GM12865 (cell line): ENCODE data around the gene XRCC3.
A peak's percentile ranks its signal among the peaks of the same experiment; 100 is the strongest.

Experiments used
- DNase-seq: peaks from one replicate; pipeline ENCODE4 v3.0.0; 2010; ENCODE audit warnings: low read depth
- H3K4me3 ChIP-seq: 2 replicates; pipeline ENCODE4 v1.5.1; 2011; ENCODE audit warnings: mild to moderate bottlenecking, low read depth, low read length, control low read depth
- CTCF ChIP-seq: IDR thresholded peaks from 2 replicates; pipeline ENCODE4 v1.5.1; 2011; ENCODE audit warnings: low read length, control low read depth, low read depth, inconsistent platforms; ENCODE audit not compliant: insufficient read depth; ENCODE audit errors: missing control alignments

Gene XRCC3

GRCh38 chr14:103700753-103701490, 14.3 kb downstream of the XRCC3 start:
- no peak for TF ChIP-seq CTCF

GRCh38 chr14:103699901-103700752, 15.1 kb downstream of the XRCC3 start:
- DNase-seq, result no peak
- no peak overlapping the region for H3K4me3 ChIP-seq
- TF ChIP-seq CTCF, result no peak

More at GRCh38 chr14:103700753-103701490, 14.3 kb downstream of the XRCC3 start:
- no peak overlapping the region for H3K4me3 ChIP-seq
- no peak for DNase-seq

- H3K4me3 ChIP-seq, result no peak overlapping the region
- no peak for DNase-seq
- no peak for TF ChIP-seq CTCF
Observed at GRCh38 chr14:103699261-103699661, 16.0 kb downstream of the XRCC3 start.

GRCh38 chr14:103698380-103699260, 16.6 kb downstream of the XRCC3 start:
- H3K4me3 ChIP-seq, result no peak overlapping the region
- peak; percentile 44 for DNase-seq
- no peak for TF ChIP-seq CTCF

GRCh38 chr14:103697603-103698379, 17.5 kb downstream of the XRCC3 start:
- H3K4me3 ChIP-seq, result no peak overlapping the region
- no peak for DNase-seq
- no peak for TF ChIP-seq CTCF

- DNase-seq, result no peak
- no peak overlapping the region for H3K4me3 ChIP-seq
- TF ChIP-seq CTCF, result no peak
Observed at GRCh38 chr14:103697206-103697602, 18.0 kb downstream of the XRCC3 start.
